ENCODE data around the gene GPATCH3.
"Not testable (repeated sequence)": the region's sequence is repeated elsewhere in the genome, so short reads cannot be mapped to it uniquely, and the experiment has no call there.

- TF ChIP-seq POLR2A (IDR thresholded peaks at IDR 0.05; ENCODE audit: low read length); GATA1 (IDR thresholded peaks at IDR 0.05; ENCODE audit: low read depth, low read length): not testable (repeated sequence)
Observed at GRCh38 chr1:26948725-26949057, 48.4 kb upstream of the GPATCH3 start.

Data from erythroblast (primary cell).